ENCODE measurements around the gene SPHK2. TPM values are rescaled to one million over a fixed set of nuclear protein-coding genes. Genes with fewer than 3 reads are reported as not detected.

Gene SPHK2
- polyA plus RNA-seq, 1 of the 3 experiments (the other 2 are of a cell fraction) = 14.8 TPM

- POLR2A ChIA-PET = no interaction called here
- Histone ChIP-seq H3F3A (replicated peaks; ENCODE audit: insufficient read depth) (no peaks in the 10 kb centered on the region), H3K27me3 (ENCODE audit: insufficient read depth) (no peaks in the 10 kb centered on the region), H3K36me3 (replicated peaks in 1 of 2; ENCODE audit: control insufficient read depth in 1 of 2, insufficient read depth in 2 of 2, low read length in 1 of 2) (no peaks in the 10 kb centered on the region), H3K27ac (ENCODE audit: low read depth in 2 of 2, low read length in 1 of 2) (no peak overlapping the region), H3K9ac (no peak overlapping the region), H3K9me3 (no peaks in the 10 kb centered on the region), H3K4me2 (no peak overlapping the region), H3K9me2 (no peaks in the 10 kb centered on the region), H4K20me1 (ENCODE audit: insufficient read depth) (no peaks in the 10 kb centered on the region), H3K4me3 (ENCODE audit: low read depth in 2 of 2, low read length in 1 of 2) (no peak overlapping the region), H2AFZ (ENCODE audit: low read depth) (no peak overlapping the region), H3K4me1 (ENCODE audit: control insufficient read depth in 1 of 2, insufficient read depth in 2 of 2, low read depth in 1 of 2, low read length in 1 of 2) (no peaks in the 10 kb centered on the region; a peak in 1 of 4 replicates), H3K79me2 (ENCODE audit: insufficient read depth) (no peaks in the 10 kb centered on the region)
- DNase-seq = no peak
- 92% methylated on average over 6 of the region's 6 CpGs for WGBS (ENCODE audit: low lambda C conversion rate)
- TF ChIP-seq PBX3 (IDR thresholded peaks at IDR 0.05) (no peak), FOSL2 (IDR thresholded peaks at IDR 0.05; ENCODE audit: borderline replicate concordance, low read depth) (no peak), CHD2 (IDR thresholded peaks at IDR 0.05; ENCODE audit: low read length, partially characterized antibody) (no peak), SMC3 (IDR thresholded peaks at IDR 0.05; ENCODE audit: low read depth, low read length) (no peak), GATA2 (CRISPR knock-in tag; IDR thresholded peaks at IDR 0.05) (no peak), POLR2AphosphoS5 (IDR thresholded peaks at IDR 0.05; ENCODE audit: low read depth, low read length) (no peak), JUND (IDR thresholded peaks at IDR 0.05) (no peak), NFIC (IDR thresholded peaks at IDR 0.05; ENCODE audit: borderline replicate concordance) (no peak), FOXM1 (IDR thresholded peaks at IDR 0.05; ENCODE audit: low read depth) (no peak), TAF1 (IDR thresholded peaks at IDR 0.05; ENCODE audit: borderline replicate concordance, low read depth, low read length) (no peak), MEF2A (IDR thresholded peaks at IDR 0.05; ENCODE audit: borderline replicate concordance, low read depth) (no peak), SIN3A (IDR thresholded peaks at IDR 0.05; ENCODE audit: borderline replicate concordance, low read depth, low read length) (no peak)
- CTCF ChIA-PET = interaction anchor here (1.1 to 1.5 kb wide), 3 partner anchors 9 to 123 kb away, joined by 3 to 4 read pairs (median 4); partner anchors contain the start of gene CA11
Measured at GRCh38 chr19:48665786-48666185, 46.5 kb downstream of the SPHK2 start.

GRCh38 chr19:48668332-48668731 lies 49.0 kb downstream of the SPHK2 start:
- POLR2A ChIA-PET = interaction anchor here (0.9 kb wide), 1 partner anchor 14 kb away, joined by 3 read pairs; no protein-coding TSS in a partner anchor
- CTCF ChIA-PET = interaction anchor here (1.1 kb wide), 1 partner anchor 22 kb away, joined by 3 read pairs; no protein-coding TSS in a partner anchor
- 29% methylated on average over 1 of the region's 3 CpGs for WGBS (ENCODE audit: low lambda C conversion rate)

More at GRCh38 chr19:48668332-48668731, 49.0 kb downstream of the SPHK2 start:
- no peaks in the 10 kb centered on the region for H3K9me2 ChIP-seq
- H3K4me3 ChIP-seq (ENCODE audit: low read depth in 2 of 2, low read length in 1 of 2) = no peak overlapping the region
- H3K79me2 ChIP-seq (ENCODE audit: insufficient read depth) = no peaks in the 10 kb centered on the region
- no peak overlapping the region for H3K27ac ChIP-seq (ENCODE audit: low read depth in 2 of 2, low read length in 1 of 2)
- no peak overlapping the region for H3K4me2 ChIP-seq
- H3K9me3 ChIP-seq = no peaks in the 10 kb centered on the region
- TF ChIP-seq YY1 (IDR thresholded peaks at IDR 0.05; ENCODE audit: low read depth) = no peak
- no peak for TF ChIP-seq GABPA (IDR thresholded peaks at IDR 0.05; ENCODE audit: low read depth)
- TF ChIP-seq, protein P1, sequence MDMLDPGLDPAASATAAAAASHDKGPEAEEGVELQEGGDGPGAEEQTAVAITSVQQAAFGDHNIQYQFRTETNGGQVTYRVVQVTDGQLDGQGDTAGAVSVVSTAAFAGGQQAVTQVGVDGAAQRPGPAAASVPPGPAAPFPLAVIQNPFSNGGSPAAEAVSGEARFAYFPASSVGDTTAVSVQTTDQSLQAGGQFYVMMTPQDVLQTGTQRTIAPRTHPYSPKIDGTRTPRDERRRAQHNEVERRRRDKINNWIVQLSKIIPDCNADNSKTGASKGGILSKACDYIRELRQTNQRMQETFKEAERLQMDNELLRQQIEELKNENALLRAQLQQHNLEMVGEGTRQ (IDR thresholded peaks at IDR 0.05; ENCODE audit: borderline replicate concordance, low read depth, low read length) = no peak
- TF ChIP-seq TCF12 (IDR thresholded peaks at IDR 0.05) = no peak
- no peak for TF ChIP-seq FOXJ3 (CRISPR knock-in tag; IDR thresholded peaks at IDR 0.05)
- no peak for TF ChIP-seq RFX5 (IDR thresholded peaks at IDR 0.05; ENCODE audit: low read length)
- no peaks in the 10 kb centered on the region for H3F3A ChIP-seq (replicated peaks; ENCODE audit: insufficient read depth)
- no peaks in the 10 kb centered on the region for H3K27me3 ChIP-seq (ENCODE audit: insufficient read depth)
- no peak for DNase-seq
- no peaks in the 10 kb centered on the region for H3K36me3 ChIP-seq (replicated peaks in 1 of 2; ENCODE audit: control insufficient read depth in 1 of 2, insufficient read depth in 2 of 2, low read length in 1 of 2)
- no peaks in the 10 kb centered on the region for H3K4me1 ChIP-seq (ENCODE audit: control insufficient read depth in 1 of 2, insufficient read depth in 2 of 2, low read depth in 1 of 2, low read length in 1 of 2)
- H3K9ac ChIP-seq = no peak overlapping the region
- H2AFZ ChIP-seq (ENCODE audit: low read depth) = no peak overlapping the region
- no peaks in the 10 kb centered on the region for H4K20me1 ChIP-seq (ENCODE audit: insufficient read depth)

All from SK-N-SH (cell line).